Left hindlimb (tissue), 1 donor: ENCODE measurements around the gene TBC1D4.
A peak's percentile ranks its signal among the peaks of the same experiment; 100 is the strongest.

Experiments
- DNase-seq: peaks from one replicate; pipeline ENCODE4 v3.0.0-alpha.2; 2018

Gene TBC1D4

GRCh38 chr13:75482070-75482819 lies at the start of gene TBC1D4:
Gene TBC1D4 (minus strand): TSS chr13:75482169. CDS start chr13:75481767, 402 bp downstream.
- peak; percentile 95 for DNase-seq

GRCh38 chr13:75530549-75530961 lies 48.6 kb upstream of the TBC1D4 start:
- no peak for DNase-seq

GRCh38 chr13:75521956-75522355 lies 40.0 kb upstream of the TBC1D4 start:
- DNase-seq, result no peak

GRCh38 chr13:75518439-75519088 lies 36.6 kb upstream of the TBC1D4 start:
- no peak for DNase-seq

GRCh38 chr13:75514080-75514995 lies 32.4 kb upstream of the TBC1D4 start:
- no peak for DNase-seq

- no peak for DNase-seq
Measured at GRCh38 chr13:75513271-75513670, 31.3 kb upstream of the TBC1D4 start.

- no peak for DNase-seq
Measured at GRCh38 chr13:75512253-75512652, 30.3 kb upstream of the TBC1D4 start.

GRCh38 chr13:75511051-75511625 lies 29.2 kb upstream of the TBC1D4 start:
- DNase-seq, result no peak

- DNase-seq, result no peak
Measured at GRCh38 chr13:75508002-75508548, 26.1 kb upstream of the TBC1D4 start.

- DNase-seq, result no peak
Measured at GRCh38 chr13:75507027-75508001, 25.3 kb upstream of the TBC1D4 start.

GRCh38 chr13:75506018-75506417 lies 24.0 kb upstream of the TBC1D4 start:
- DNase-seq, result no peak

GRCh38 chr13:75505327-75505726 lies 23.4 kb upstream of the TBC1D4 start:
- no peak for DNase-seq

GRCh38 chr13:75495938-75496337 lies 14.0 kb upstream of the TBC1D4 start:
- no peak for DNase-seq

GRCh38 chr13:75494491-75494890 lies 12.5 kb upstream of the TBC1D4 start:
- DNase-seq, result no peak

GRCh38 chr13:75493156-75493555 lies 11.2 kb upstream of the TBC1D4 start:
- DNase-seq, result no peak

- no peak for DNase-seq
Measured at GRCh38 chr13:75492389-75492788, 10.4 kb upstream of the TBC1D4 start.

GRCh38 chr13:75491376-75491775 lies 9.4 kb upstream of the TBC1D4 start:
- DNase-seq, result no peak

GRCh38 chr13:75489502-75490263 lies 7.7 kb upstream of the TBC1D4 start:
- no peak for DNase-seq

GRCh38 chr13:75486146-75487062 lies 4.4 kb upstream of the TBC1D4 start:
- DNase-seq, result no peak
